Psoas muscle (tissue), 8 donors: ENCODE measurements around the gene NT5C2. TPM values are rescaled to one million over a fixed set of nuclear protein-coding genes. Genes with fewer than 3 reads are reported as not detected.
"Not testable (repeated sequence)": the region's sequence is repeated elsewhere in the genome, so short reads cannot be mapped to it uniquely, and the experiment has no call there.

Experiments
- ATAC-seq, 4 donors: fragments of 200-7000 bp; cut with Tn5 transposase; one replicate each; pipeline ENCODE4 v1.9.1; 2020; ENCODE audit warnings: moderate library complexity in 3 of 4, mild to moderate bottlenecking in 2 of 4
- DNase-seq, 2 donors: peaks; one replicate each; pipeline ENCODE4 v3.0.0-alpha.2; 2020
- H3K27ac ChIP-seq: fragments of 200-600 bp; one replicate; pipeline ENCODE4 v1.8.0; 2022
- H3K27me3 ChIP-seq, 3 donors: fragments of 200-600 bp in 1 of 3; one replicate each; pipeline versions ENCODE4 v1.6.1 to v1.8.0; 2013 to 2022; ENCODE audit warnings: low read length in 2 of 3, mild to moderate bottlenecking in 2 of 3, moderate library complexity in 1 of 3; ENCODE audit not compliant: insufficient read depth in 3 of 3
- H3K36me3 ChIP-seq, 2 donors: fragments of 200-600 bp in 1 of 2; one replicate each; pipeline versions ENCODE4 v1.6.1 to v1.8.0; 2013 to 2022; ENCODE audit warnings: low read depth in 1 of 2, mild to moderate bottlenecking in 1 of 2, moderate library complexity in 1 of 2; ENCODE audit not compliant: insufficient read depth in 1 of 2
- H3K4me1 ChIP-seq: fragments of 200-600 bp; one replicate; pipeline ENCODE4 v1.8.0; 2022
- H3K4me3 ChIP-seq: fragments of 200-600 bp; one replicate; pipeline ENCODE4 v1.8.0; 2022; ENCODE audit warnings: mild to moderate bottlenecking
- H3K9me3 ChIP-seq: fragments of 200-600 bp; one replicate; pipeline ENCODE4 v1.8.0; 2022
- WGBS, 3 donors: extraction: QIAGEN DNeasy Blood & Tissue Kit; methylation state at CpG; one replicate each; pipeline versions ENCODE4 v1.1.6 to v1.1.7; 2013; 5-methylcytosine and 5-hydroxymethylcytosine counted together
- intact Hi-C, 2 donors: fragments of 100-400 bp; cut with DNase I; formaldehyde crosslinking; loops; one replicate each; pipeline versions ENCODE4 v1.11.0 to v1.14.2; 2022
- polyA plus RNA-seq, 3 donors: library from polyadenylated mRNA; stranded (reverse); fragments of 200-250 nt; gene quantifications; one replicate each; pipeline ENCODE4 v1.2.3, GENCODE V29; 2013
- total RNA-seq, 4 donors: library from RNA; stranded (reverse); fragmentation: NEBNext Ultra II Directional in 2 of 4; extraction: Animal tissue kit (Norgen Biotek cat#: 25700) in 2 of 4; gene quantifications; one replicate each; pipeline versions ENCODE4 v1.2.1 to v1.2.4, GENCODE V29; 2021 to 2023
- TF ChIP-seq, protein P1 (sequence below): fragments of 200-600 bp; IDR thresholded peaks from one replicate; pipeline ENCODE4 v1.8.0; 2022; ENCODE audit warnings: antibody characterized with exemption
- donor health status: healthy with polysubstance abuse.
- donor health status: DM: no; HTN: no; CAD: no; lungs with moderate emphysema.
- donor health status: Bipolar disorder and iron deficiency.
- donor health status: healthy.
- donor health status: DM: yes; HTN: yes; CAD: no.
- donor health status: DM: no; HTN: no; CAD: no.
- donor health status: DM: no; HTN: no; CAD: no.
- donor health status: DM: yes; HTN: yes; CAD: no.

The NT5C2 gene
- total and polyA plus RNA-seq, 7 donors, result 17.8 to 94.6 (median 64.5) TPM

DNA sequence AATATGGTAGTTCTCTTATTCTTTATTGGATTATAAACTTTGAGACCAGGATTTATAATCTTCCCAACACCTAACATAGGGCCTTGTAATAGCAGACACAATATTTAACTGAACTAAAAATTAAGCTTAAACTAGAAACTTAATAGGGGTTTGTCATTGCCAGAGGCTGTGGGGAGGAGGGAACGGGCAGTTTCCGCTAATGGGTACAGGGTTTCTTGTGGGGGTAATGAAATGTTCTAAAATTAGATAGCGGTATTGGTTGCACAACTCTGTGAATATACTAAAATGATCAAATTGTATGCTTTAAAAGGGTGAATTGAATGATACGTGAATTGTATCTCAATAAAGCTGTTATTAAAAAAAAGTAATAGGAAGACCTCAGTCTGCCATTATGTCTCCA is 45.4 kb downstream of the NT5C2 start:
- Histone ChIP-seq H3K4me1 (peaks cover 71% of the 10 kb centered on the region), H3K9me3 (no peaks in the 10 kb centered on the region), H3K27ac (peak overlapping the region; percentile 86), H3K27me3 (no peaks in the 10 kb centered on the region), H3K36me3 (no peaks in the 10 kb centered on the region), H3K4me3 (no peak overlapping the region)
- peak; percentile 59 to 74 (median 70) for ATAC-seq
- intact Hi-C loops, result loop anchor here (2.0 to 5.0 kb wide), 3 partner anchors 35 to 81 kb away; partner anchors contain the start of gene NT5C2 (in 1 of the 2)
- TF ChIP-seq, protein P1, sequence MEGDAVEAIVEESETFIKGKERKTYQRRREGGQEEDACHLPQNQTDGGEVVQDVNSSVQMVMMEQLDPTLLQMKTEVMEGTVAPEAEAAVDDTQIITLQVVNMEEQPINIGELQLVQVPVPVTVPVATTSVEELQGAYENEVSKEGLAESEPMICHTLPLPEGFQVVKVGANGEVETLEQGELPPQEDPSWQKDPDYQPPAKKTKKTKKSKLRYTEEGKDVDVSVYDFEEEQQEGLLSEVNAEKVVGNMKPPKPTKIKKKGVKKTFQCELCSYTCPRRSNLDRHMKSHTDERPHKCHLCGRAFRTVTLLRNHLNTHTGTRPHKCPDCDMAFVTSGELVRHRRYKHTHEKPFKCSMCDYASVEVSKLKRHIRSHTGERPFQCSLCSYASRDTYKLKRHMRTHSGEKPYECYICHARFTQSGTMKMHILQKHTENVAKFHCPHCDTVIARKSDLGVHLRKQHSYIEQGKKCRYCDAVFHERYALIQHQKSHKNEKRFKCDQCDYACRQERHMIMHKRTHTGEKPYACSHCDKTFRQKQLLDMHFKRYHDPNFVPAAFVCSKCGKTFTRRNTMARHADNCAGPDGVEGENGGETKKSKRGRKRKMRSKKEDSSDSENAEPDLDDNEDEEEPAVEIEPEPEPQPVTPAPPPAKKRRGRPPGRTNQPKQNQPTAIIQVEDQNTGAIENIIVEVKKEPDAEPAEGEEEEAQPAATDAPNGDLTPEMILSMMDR, result no peak
- WGBS, 3 donors, result 32 to 72% (median 44%) methylated on average over 4 of the region's 4 CpGs
- no peak for DNase-seq

DNA sequence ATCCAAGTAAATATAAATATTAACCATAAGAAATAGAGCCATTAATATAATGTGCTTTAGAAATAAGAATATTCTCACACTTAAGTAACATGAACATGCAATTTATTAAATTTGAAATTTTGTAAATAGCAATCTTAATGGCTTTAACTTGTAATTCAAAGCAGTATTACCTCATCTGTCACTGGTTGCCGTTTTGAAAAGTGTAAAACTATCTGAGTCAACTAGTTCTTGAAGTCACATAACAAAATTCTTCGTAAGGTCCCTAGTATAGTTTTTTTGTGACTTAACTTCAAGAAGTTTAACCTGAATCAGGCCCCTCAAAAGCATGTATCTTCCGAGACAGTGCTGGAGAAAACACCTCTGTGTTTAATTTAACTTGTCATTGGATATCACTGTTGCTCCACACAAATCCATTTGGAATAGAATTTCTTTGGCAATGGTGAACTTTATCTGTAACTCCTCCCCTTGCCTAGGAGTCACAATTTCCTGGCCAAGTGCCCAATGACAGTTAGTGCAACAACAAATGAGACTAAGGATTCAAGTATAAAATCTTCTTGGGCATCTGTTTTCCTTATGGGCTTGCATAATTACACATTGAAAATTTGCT is 47.1 kb downstream of the NT5C2 start:
- peak; percentile 58 to 71 for DNase-seq
- TF ChIP-seq, protein P1, result no peak
- no peaks in the 10 kb centered on the region for H3K9me3 ChIP-seq
- no peaks in the 10 kb centered on the region for H3K27me3 ChIP-seq
- ATAC-seq, result peak; percentile 72 to 80 (median 76)
- peaks cover 0 to 7% of the 10 kb centered on the region in 2 donors for H3K36me3 ChIP-seq
- H3K27ac ChIP-seq, result peak overlapping the region; percentile 86
- peak overlapping the region; percentile 61 for H3K4me3 ChIP-seq
- 19 to 30% (median 27%) methylated on average over 3 of the region's 3 CpGs for WGBS, 3 donors
- H3K4me1 ChIP-seq, result peaks cover 76% of the 10 kb centered on the region
- intact Hi-C loops, result loop anchor here (2.0 to 5.0 kb wide), 4 partner anchors 34 to 83 kb away; partner anchors contain the start of gene NT5C2 (in 1 of the 2)

DNA sequence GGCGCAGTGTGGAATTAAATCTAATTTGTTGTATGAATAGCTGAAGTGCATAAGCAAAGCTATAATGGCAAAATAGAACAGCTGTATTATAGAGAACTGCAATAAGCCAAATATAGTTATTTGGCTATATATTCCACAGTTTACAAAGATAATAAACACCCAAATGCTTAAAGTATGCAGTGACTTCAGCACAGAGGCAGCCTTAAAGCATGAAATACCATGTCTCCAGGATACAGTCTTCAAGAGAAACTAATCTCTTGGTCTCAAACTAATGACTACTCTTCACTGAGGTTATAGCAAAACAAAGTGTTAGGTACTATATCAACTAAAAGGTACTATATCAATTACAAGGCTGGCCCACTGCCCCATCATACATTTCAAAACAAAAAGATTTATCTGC is 48.0 kb downstream of the NT5C2 start:
- no peak for DNase-seq

DNA sequence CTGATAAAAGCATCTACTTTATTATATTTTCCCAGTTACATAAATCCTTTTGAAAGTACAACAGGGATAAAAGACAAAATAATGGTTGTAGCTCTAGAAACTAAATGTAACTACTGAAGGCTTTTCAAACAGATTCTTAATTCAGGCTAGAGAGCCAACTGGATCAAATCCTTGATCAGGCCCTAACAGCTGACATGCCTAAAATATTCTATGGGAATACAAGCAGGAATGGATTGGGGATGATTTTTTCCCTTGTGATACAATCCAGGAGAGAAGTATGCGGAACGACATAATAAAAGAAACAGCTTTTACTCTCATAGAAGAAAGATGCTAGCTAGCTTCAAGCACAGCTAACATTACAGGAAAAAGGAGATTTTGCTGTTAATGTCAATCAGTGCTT is 49.0 kb downstream of the NT5C2 start:
- 21 to 29% (median 23%) methylated on average over 2 of the region's 2 CpGs for WGBS, 3 donors
- Histone ChIP-seq H3K4me1 (peaks cover 71% of the 10 kb centered on the region), H3K27me3 (no peaks in the 10 kb centered on the region), H3K36me3 (peaks cover 3 to 24% of the 10 kb centered on the region in 2 donors), H3K4me3 (peak overlapping the region; percentile 61), H3K27ac (peak overlapping the region; percentile 86), H3K9me3 (no peaks in the 10 kb centered on the region)
- DNase-seq (no peak), ATAC-seq (no peak)
- intact Hi-C loops, result loop anchor here in 1 of 2 donors (2.0 kb wide), 1 partner anchor 37 kb away; no protein-coding TSS in a partner anchor
- TF ChIP-seq, protein P1, result no peak

More for the DNA sequence above, 48.0 kb downstream of the NT5C2 start:
- peak overlapping the region; percentile 86 for H3K27ac ChIP-seq
- no peaks in the 10 kb centered on the region for H3K27me3 ChIP-seq
- H3K4me1 ChIP-seq, result peaks cover 81% of the 10 kb centered on the region
- H3K9me3 ChIP-seq, result no peaks in the 10 kb centered on the region
- H3K4me3 ChIP-seq, result peak overlapping the region; percentile 61
- TF ChIP-seq, protein P1, result no peak
- 43 to 48% (median 45%) methylated on average over 1 of the region's 1 CpG for WGBS, 3 donors
- intact Hi-C loops, result loop anchor here (2.0 to 5.0 kb wide), 3 partner anchors 33 to 47 kb away; partner anchors contain the start of gene NT5C2 (in 1 of the 2)
- H3K36me3 ChIP-seq, result peaks cover 3 to 17% of the 10 kb centered on the region in 2 donors
- peak in 3 of 4 donors; percentile 7 to 31 (median 25) for ATAC-seq

DNA sequence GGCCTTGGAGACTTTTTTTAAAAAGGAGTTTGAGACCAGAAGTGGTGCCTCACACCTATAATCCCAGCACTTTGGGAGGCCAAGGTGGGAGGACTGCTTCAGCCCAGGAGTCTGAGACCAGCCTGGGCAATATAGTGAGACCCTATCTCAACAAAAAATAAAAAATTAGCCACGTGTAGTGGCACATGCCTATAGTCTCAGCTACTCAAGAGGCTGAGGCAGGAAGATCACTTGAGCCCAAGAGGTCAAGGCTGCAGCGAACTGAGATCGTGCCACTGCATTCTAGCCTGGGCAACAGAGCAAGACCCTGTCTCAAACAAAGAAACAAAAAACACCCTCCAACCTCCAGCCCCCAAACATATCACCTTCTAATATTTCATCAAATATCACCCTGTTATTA is 49.4 kb downstream of the NT5C2 start:
- not testable (repeated sequence) for DNase-seq, H3K9me3 ChIP-seq, ATAC-seq, H3K27me3 ChIP-seq
- Histone ChIP-seq H3K4me3 (peak overlapping the region; percentile 61), H3K27ac (peak overlapping the region; percentile 86), H3K36me3 (peaks cover 3 to 28% of the 10 kb centered on the region in 2 donors), H3K4me1 (peaks cover 67% of the 10 kb centered on the region)
- intact Hi-C loops, result loop anchor here in 1 of 2 donors (2.0 kb wide), 1 partner anchor 37 kb away; no protein-coding TSS in a partner anchor
- WGBS, 3 donors, result 39 to 62% (median 54%) methylated on average over 3 of the region's 3 CpGs
